H1 (cell line): ENCODE data around the gene KLHL29. TPM values are rescaled to one million over a fixed set of nuclear protein-coding genes. Genes with fewer than 3 reads are reported as not detected.

ENCODE experiments used
- ATF3 ChIP-seq: IDR thresholded peaks from 2 replicates; pipeline ENCODE4 v1.6.1; 2011; ENCODE audit warnings: low read depth, mild to moderate bottlenecking, low read length; ENCODE audit not compliant: insufficient read depth
- BACH1 ChIP-seq: IDR thresholded peaks from 2 replicates; pipeline ENCODE4 v1.6.1; 2012; ENCODE audit warnings: low read length, improper control_type of control experiment
- CBX8 ChIP-seq: fragments of 300-800, 300-1000 bp; sonication (generic); IDR thresholded peaks from 2 replicates; pipeline ENCODE4 v1.7.1; 2016; ENCODE audit warnings: low read depth, low read length, borderline replicate concordance
- CEBPB ChIP-seq: IDR thresholded peaks from 2 replicates; pipeline ENCODE4 v1.6.1; 2012; ENCODE audit warnings: low read depth, low read length
- EP300 ChIP-seq, 2 experiments: IDR thresholded peaks; 1 replicate in 1 of 2; 2 replicates in 1 of 2; pipeline ENCODE4 v1.6.1; 2011 to 2012; ENCODE audit warnings: low read depth in 2 of 2, low read length in 2 of 2, mild to moderate bottlenecking in 2 of 2, borderline replicate concordance in 1 of 2, inconsistent platforms in 1 of 2, moderate library complexity in 1 of 2
- PHF8 ChIP-seq: fragments of 200-600 bp; sonication (generic); conservative IDR thresholded peaks from 2 replicates; pipeline ENCODE4 v1.7.1; 2012; ENCODE audit warnings: low read depth, mild to moderate bottlenecking, inconsistent platforms, low read length, moderate library complexity
- POU5F1 ChIP-seq: IDR thresholded peaks from 2 replicates; pipeline ENCODE4 v1.6.1; 2011; ENCODE audit warnings: low read depth, mild to moderate bottlenecking, low read length, moderate library complexity
- RAD21 ChIP-seq, 2 experiments: IDR thresholded peaks in 1 of 2; conservative IDR thresholded peaks in 1 of 2; 2 replicates each; pipeline ENCODE4 v1.6.1; 2011; ENCODE audit warnings: low read depth in 2 of 2, low read length in 2 of 2, improper control_type of control experiment in 1 of 2, inconsistent platforms in 1 of 2, mild to moderate bottlenecking in 1 of 2, moderate library complexity in 1 of 2
- SRF ChIP-seq: IDR thresholded peaks from 2 replicates; pipeline ENCODE4 v1.6.1; 2011; ENCODE audit warnings: mild to moderate bottlenecking, low read depth, low read length, moderate library complexity
- polyA plus RNA-seq, 7 experiments: library from polyadenylated mRNA; depleted of rRNA in 3 of 7; stranded (reverse) in 5 of 7; unstranded in 2 of 7; fragments of >200 nt in 5 of 7; fragments of 200-250 nt in 2 of 7; gene quantifications; 1 replicate in 5 of 7; 2 replicates in 1 of 7; 4 replicates in 1 of 7; pipeline versions ENCODE4 v1.2.1 to v1.2.3, GENCODE V29; 2011 to 2013; ENCODE audit warnings: missing spikeins in 2 of 7, mixed read lengths in 2 of 7
- total RNA-seq: library from RNA; stranded (reverse); fragmentation: NEBNext Ultra II Directional; extraction: Animal tissue kit (Norgen Biotek cat#: 25700); gene quantifications from 2 replicates; pipeline ENCODE4 v1.2.1, GENCODE V29; 2021

KLHL29 gene
- total and polyA plus RNA-seq, 2 of the 8 experiments (the other 6 are each of a cell fraction or from before 2014, with no cell fraction given), result 1.1 to 4.7 TPM

DNA sequence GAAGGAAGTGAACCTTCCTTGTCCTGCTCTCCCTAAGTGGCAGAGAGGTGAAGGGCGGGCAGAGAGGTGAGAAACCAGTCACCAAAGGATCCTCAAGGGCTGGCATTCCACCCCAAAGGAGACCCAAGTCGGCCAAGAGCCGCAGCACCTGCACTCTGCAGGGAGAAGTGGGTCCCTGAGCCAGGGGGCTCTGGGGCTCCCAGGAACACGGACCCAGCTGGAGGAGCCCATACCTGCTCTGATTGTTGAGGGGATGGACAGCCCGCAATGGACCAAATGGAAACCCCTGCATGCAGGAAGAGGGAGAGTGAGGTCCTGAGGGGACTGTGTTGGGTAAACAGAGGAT, 308.6 kb downstream of the KLHL29 start (continued):
- TF ChIP-seq PHF8 (no peak), POU5F1 (no peak), CEBPB (no peak), EP300 (IDR thresholded peaks at IDR 0.05; ENCODE audit: borderline replicate concordance in 1 of 2, low read depth in 2 of 2, low read length in 2 of 2) (no peak), BACH1 (no peak), CBX8 (no peak), SRF (no peak), ATF3 (no peak), RAD21 (IDR thresholded peaks at IDR 0.05 in 1 of 2, conservative IDR thresholded peaks at IDR 0.05 in 1 of 2; ENCODE audit: low read depth in 2 of 2, low read length in 2 of 2) (no peak)
